ENCODE results near the gene SLC17A7. TPM values are rescaled to one million over a fixed set of nuclear protein-coding genes. Genes with fewer than 3 reads are reported as not detected.
"Not testable (repeated sequence)": the region's sequence is repeated elsewhere in the genome, so short reads cannot be mapped to it uniquely, and the experiment has no call there.

Gene SLC17A7
- total and polyA plus RNA-seq, 9 donors = 0.15 to 2.5 (median 0.19) TPM; not detected in 2

DNA sequence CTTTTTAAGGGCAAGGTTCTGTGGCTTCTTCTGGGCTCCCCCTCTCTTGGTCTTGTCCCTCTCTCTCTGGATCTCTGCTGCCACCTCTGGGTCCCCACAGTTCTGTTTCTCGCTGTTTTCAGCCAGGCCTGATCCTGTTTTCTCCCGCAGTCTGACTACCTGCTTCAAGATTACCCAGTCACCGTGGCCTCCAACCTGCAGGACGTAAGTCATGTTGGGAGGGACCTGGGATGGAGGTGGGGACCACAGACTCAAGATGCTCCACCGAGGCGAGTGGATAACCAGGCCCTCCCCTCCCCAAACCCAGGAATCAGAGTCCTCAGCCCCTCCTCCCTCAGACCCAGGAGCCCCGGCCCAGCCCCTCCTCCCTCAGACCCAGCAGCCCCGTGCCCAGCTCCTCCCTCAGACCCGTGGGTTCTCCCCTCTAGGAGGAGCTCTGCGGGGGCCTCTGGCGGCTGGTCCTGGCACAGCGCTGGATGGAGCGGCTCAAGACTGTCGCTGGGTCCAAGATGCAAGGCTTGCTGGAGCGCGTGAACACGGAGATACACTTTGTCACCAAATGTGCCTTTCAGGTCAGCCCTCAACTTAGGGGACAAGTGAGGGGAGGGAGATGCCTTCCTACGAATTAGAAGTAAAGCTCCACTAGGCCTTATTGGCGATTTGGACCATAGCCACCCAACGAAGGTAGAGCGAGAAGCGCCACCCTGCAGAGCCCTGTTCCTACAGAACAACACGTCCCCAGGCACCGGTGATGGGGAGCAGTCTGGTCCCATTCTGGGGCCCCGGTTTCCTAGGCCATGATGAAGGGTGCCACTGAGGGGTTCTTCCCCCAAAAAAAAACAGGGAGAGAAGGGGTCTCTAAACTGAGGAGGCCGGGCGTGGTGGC, 34.9 kb upstream of the SLC17A7 start:
- no peaks in the 10 kb centered on the region for H3K9me3 ChIP-seq
- intact Hi-C loops (cut with DNase I) = loop anchor here in 1 of 4 donors (10.0 kb wide), 1 partner anchor 209 kb away; the partner anchor contains the start of gene ADM5
- no peak overlapping the region for H3K27ac ChIP-seq
- TF ChIP-seq POLR2A (IDR thresholded peaks at IDR 0.05) (no peak), EP300 (IDR thresholded peaks at IDR 0.05) (no peak)
- TF ChIP-seq, protein P1, sequence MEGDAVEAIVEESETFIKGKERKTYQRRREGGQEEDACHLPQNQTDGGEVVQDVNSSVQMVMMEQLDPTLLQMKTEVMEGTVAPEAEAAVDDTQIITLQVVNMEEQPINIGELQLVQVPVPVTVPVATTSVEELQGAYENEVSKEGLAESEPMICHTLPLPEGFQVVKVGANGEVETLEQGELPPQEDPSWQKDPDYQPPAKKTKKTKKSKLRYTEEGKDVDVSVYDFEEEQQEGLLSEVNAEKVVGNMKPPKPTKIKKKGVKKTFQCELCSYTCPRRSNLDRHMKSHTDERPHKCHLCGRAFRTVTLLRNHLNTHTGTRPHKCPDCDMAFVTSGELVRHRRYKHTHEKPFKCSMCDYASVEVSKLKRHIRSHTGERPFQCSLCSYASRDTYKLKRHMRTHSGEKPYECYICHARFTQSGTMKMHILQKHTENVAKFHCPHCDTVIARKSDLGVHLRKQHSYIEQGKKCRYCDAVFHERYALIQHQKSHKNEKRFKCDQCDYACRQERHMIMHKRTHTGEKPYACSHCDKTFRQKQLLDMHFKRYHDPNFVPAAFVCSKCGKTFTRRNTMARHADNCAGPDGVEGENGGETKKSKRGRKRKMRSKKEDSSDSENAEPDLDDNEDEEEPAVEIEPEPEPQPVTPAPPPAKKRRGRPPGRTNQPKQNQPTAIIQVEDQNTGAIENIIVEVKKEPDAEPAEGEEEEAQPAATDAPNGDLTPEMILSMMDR (IDR thresholded peaks at IDR 0.05) = no peak
- no peaks in the 10 kb centered on the region for H3K36me3 ChIP-seq
- peaks cover 5% of the 10 kb centered on the region for H3K4me1 ChIP-seq (ENCODE audit: insufficient read depth)
- H3K27me3 ChIP-seq = no peaks in the 10 kb centered on the region
- DNase-seq = peak in 3 of 5 donors; percentile 48 to 51 (median 49)
- H3K4me3 ChIP-seq = no peak overlapping the region
- WGBS, 3 donors = 61% methylated on average over 27 of the region's 27 CpGs

DNA sequence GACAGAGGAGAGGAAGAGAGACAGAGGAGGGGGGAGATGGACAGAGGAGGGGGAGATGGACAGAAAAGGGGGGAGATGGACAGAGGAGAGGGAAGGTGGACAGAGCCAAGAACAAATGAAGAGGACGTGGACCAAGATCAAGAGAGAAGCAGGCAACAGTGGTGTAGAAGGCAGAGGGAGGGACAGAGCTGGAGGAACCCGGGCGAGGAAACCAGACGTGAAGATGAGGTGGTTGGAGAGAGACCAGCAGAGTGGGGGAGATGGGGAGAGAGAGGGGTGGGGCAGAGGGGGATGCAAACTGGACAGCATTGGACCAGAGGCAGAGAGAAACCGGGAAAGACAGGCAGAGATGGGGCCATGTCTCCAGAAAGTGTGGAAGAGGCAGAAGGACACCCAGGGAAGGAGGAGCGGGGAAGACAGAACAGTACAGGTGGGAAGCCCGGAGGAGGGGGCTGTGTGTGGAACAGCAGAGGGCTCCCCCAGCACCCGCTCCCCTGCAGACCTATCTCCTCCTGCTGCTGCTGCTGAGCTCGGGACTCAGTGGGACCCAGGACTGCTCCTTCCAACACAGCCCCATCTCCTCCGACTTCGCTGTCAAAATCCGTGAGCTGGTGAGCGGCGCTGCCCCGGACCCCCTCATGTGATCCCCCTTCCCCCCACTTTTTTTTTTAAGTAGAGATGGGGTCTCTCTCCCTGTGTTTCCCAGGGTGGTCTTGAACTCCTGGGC, 34.0 kb upstream of the SLC17A7 start:
- intact Hi-C loops (cut with DNase I) = loop anchor here in 1 of 4 donors (10.0 kb wide), 1 partner anchor 209 kb away; the partner anchor contains the start of gene ADM5
- H3K27ac ChIP-seq = no peak overlapping the region
- 60 to 63% (median 62%) methylated on average over 15 of the region's 15 CpGs for WGBS, 3 donors
- DNase-seq = no peak
- H3K4me1 ChIP-seq (ENCODE audit: insufficient read depth) = peaks cover 5% of the 10 kb centered on the region
- TF ChIP-seq POLR2A (IDR thresholded peaks at IDR 0.05) (no peak), EP300 (IDR thresholded peaks at IDR 0.05) (no peak)
- TF ChIP-seq, protein P1 (IDR thresholded peaks at IDR 0.05) = no peak
- H3K4me3 ChIP-seq = no peak overlapping the region
- no peaks in the 10 kb centered on the region for H3K27me3 ChIP-seq
- H3K9me3 ChIP-seq = no peaks in the 10 kb centered on the region
- no peaks in the 10 kb centered on the region for H3K36me3 ChIP-seq

DNA sequence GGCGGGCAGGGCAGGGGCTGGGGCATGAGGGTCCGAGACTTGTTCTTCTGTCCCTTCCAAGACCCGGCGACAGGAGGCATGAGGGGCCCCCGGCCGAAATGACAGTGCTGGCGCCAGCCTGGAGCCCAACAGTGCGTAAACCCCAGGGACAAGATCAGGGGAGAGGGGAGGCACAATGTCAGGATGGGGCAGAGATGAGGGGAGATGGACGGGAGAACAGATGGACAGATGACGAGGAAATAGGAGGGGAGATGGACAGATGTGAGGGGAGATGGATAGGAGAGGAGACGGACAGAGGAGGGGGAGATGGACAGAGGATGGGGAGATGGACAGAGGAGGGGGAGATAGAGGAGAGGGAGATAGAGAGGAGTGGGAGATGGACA, 33.2 kb upstream of the SLC17A7 start:
- no peaks in the 10 kb centered on the region for H3K36me3 ChIP-seq
- peaks cover 5% of the 10 kb centered on the region for H3K4me1 ChIP-seq (ENCODE audit: insufficient read depth)
- no peaks in the 10 kb centered on the region for H3K27me3 ChIP-seq
- intact Hi-C loops (cut with DNase I) = loop anchor here in 1 of 4 donors (10.0 kb wide), 1 partner anchor 210 kb away; the partner anchor contains the start of gene ADM5
- peak overlapping the region; percentile 76 for H3K4me3 ChIP-seq
- 9 to 10% (median 9%) methylated on average over 11 of the region's 11 CpGs for whole genome bisulfite sequencing, 3 donors
- no peak for DNase-seq
- H3K27ac ChIP-seq = peak overlapping the region in 1 of 2 donors; percentile 63
- TF ChIP-seq, protein P1 (IDR thresholded peaks at IDR 0.05) = no peak
- no peak for TF ChIP-seq POLR2A (IDR thresholded peaks at IDR 0.05)
- no peak for TF ChIP-seq EP300 (IDR thresholded peaks at IDR 0.05)
- H3K9me3 ChIP-seq = no peaks in the 10 kb centered on the region

DNA sequence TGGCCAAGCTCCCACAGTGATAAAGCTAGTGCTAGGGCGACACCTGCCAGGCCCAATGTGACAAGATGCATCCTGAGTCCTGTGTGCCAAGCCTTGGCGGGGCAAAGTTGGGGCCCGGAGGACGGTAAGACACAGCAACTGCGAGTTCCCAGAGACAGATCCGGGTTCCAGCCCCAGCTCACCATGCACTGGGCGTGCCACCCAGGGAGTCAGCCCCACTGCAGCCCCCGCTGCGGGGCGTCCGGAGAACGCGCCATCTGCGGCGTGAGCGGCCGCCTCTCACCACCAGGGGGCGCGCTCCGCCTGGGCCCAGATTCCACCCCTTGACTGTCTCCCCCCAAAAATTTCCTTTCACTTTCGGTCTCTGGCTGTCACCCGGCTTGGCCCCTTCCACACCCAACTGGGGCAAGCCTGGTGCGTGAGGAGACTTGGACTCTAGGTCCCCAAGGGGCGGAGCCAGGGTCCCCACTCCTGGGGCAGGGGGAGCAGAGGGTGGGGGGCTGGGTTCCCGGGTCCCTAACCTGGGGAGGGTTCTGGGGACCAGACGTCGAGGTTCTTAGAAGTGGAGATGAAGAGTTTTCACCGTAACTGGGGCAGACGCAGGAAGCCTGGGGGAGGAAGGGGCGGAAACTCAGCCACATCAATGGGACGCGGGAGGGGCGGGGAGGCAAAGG, 32.7 kb upstream of the SLC17A7 start, which contains the start of gene FLT3LG:
Gene FLT3LG (plus strand): TSS at position 348 of the 674 bp plus-strand sequence. CDS start 425 bp downstream, outside the sequence.
- H3K9me3 ChIP-seq = no peaks in the 10 kb centered on the region
- no peaks in the 10 kb centered on the region for H3K27me3 ChIP-seq
- 1% methylated on average over 33 of the region's 33 CpGs for WGBS, 3 donors
- H3K27ac ChIP-seq = peak within 1 kb of the TSS in 1 of 2 donors; percentile 63
- TF ChIP-seq POLR2A (IDR thresholded peaks at IDR 0.05) = no peak
- TF ChIP-seq, protein P1 (IDR thresholded peaks at IDR 0.05) = peak; percentile 97 to 100 (median 97)
- intact Hi-C loops (cut with DNase I) = loop anchor here in 1 of 4 donors (10.0 kb wide), 1 partner anchor 211 kb away; the partner anchor contains the start of gene ADM5
- DNase-seq = peak; percentile 77 to 89 (median 83)
- peak within 1 kb of the TSS; percentile 76 for H3K4me3 ChIP-seq
- H3K36me3 ChIP-seq = no peaks in the 10 kb centered on the region
- H3K4me1 ChIP-seq (ENCODE audit: insufficient read depth) = peaks cover 5% of the 10 kb centered on the region

DNA sequence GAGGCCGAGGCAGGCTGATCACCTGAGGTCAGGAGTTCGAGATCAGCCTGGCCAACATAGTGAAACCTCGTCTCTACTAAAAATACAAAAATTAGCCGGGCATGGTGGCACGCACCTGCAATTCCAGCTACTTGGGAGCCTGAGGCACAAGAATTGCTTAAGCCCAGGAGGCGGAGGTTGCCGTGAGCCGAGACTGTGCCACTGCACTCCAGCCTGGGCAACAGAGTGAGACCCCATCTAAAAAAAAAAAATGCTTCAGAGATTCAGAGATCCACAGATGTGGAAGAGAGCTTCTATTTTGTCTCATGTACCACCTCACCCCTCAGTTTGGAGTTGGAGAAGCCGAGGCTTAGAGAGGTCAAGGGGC, 32.2 kb upstream of the SLC17A7 start:
- H3K36me3 ChIP-seq; H3K27me3 ChIP-seq; H3K9me3 ChIP-seq; H3K4me1 ChIP-seq (ENCODE audit: insufficient read depth); DNase-seq; H3K27ac ChIP-seq: not testable (repeated sequence)
- 56 to 68% (median 59%) methylated on average over 9 of the region's 9 CpGs for WGBS, 3 donors
- intact Hi-C loops (cut with DNase I) = loop anchor here in 1 of 4 donors (10.0 kb wide), 1 partner anchor 211 kb away; the partner anchor contains the start of gene ADM5
- peak overlapping the region; percentile 76 for H3K4me3 ChIP-seq

All from ovary (tissue), 9 donors.